Osteoblast (primary cell): Measurements from ENCODE around the gene PELI1. TPM values are rescaled to one million over a fixed set of nuclear protein-coding genes. Genes with fewer than 3 reads are reported as not detected.

Source experiments
- DNase-seq: peaks from one replicate; pipeline ENCODE4 v3.0.0; 2011; ENCODE audit warnings: low spot score, mixed read lengths; ENCODE audit not compliant: insufficient read length; ENCODE audit errors: missing footprints
- H2AFZ ChIP-seq: 2 replicates; pipeline ENCODE4 v1.6.0; 2011; ENCODE audit warnings: mild to moderate bottlenecking, low read length
- H3K27ac ChIP-seq: 2 replicates; pipeline ENCODE4 v1.5.1; 2011; ENCODE audit warnings: mild to moderate bottlenecking, low read depth, low read length, moderate library complexity
- H3K27me3 ChIP-seq: 2 replicates; pipeline ENCODE4 v1.6.0; 2012; ENCODE audit warnings: mild to moderate bottlenecking, control low read depth, inconsistent platforms, low read length, moderate library complexity; ENCODE audit not compliant: insufficient read depth
- H3K36me3 ChIP-seq: 2 replicates; pipeline ENCODE4 v1.5.1; 2011; ENCODE audit warnings: mild to moderate bottlenecking, low read length, control low read depth, moderate library complexity; ENCODE audit not compliant: insufficient read depth
- H3K4me1 ChIP-seq: 2 replicates; pipeline ENCODE4 v1.5.1; 2011; ENCODE audit warnings: mild to moderate bottlenecking, low read length, control low read depth, moderate library complexity; ENCODE audit not compliant: insufficient read depth
- H3K4me2 ChIP-seq: 2 replicates; pipeline ENCODE4 v1.6.0; 2011; ENCODE audit warnings: mild to moderate bottlenecking, low read length; ENCODE audit not compliant: insufficient read depth
- H3K4me3 ChIP-seq: fragments of 200-600 bp; sonication (generic); 3 replicates; pipeline ENCODE4 v1.5.1; 2012; ENCODE audit warnings: mild to moderate bottlenecking, low read length, inconsistent platforms; ENCODE audit not compliant: insufficient read depth
- H3K79me2 ChIP-seq: 2 replicates; pipeline ENCODE4 v1.6.0; 2012; ENCODE audit warnings: mild to moderate bottlenecking, low read length, control low read depth, inconsistent platforms; ENCODE audit not compliant: insufficient read depth
- H3K9me3 ChIP-seq: 2 replicates; pipeline ENCODE4 v1.5.1; 2011; ENCODE audit warnings: low read depth, low read length, control low read depth
- H4K20me1 ChIP-seq: 2 replicates; pipeline ENCODE4 v1.6.0; 2012; ENCODE audit warnings: mild to moderate bottlenecking, low read length, control low read depth; ENCODE audit not compliant: insufficient read depth
- total RNA-seq: library from RNA; depleted of rRNA; stranded (reverse); fragments of >200 nt; gene quantifications from 2 replicates; pipeline ENCODE4 v1.2.3, GENCODE V29; 2012
- TF ChIP-seq, protein P1 (sequence below): IDR thresholded peaks from 2 replicates; pipeline ENCODE4 v1.5.1; 2011; ENCODE audit warnings: mild to moderate bottlenecking, low read depth, low read length, moderate library complexity; ENCODE audit errors: extremely low read depth

Gene PELI1
- total RNA-seq, 1 donor, result 5.1 TPM

DNA sequence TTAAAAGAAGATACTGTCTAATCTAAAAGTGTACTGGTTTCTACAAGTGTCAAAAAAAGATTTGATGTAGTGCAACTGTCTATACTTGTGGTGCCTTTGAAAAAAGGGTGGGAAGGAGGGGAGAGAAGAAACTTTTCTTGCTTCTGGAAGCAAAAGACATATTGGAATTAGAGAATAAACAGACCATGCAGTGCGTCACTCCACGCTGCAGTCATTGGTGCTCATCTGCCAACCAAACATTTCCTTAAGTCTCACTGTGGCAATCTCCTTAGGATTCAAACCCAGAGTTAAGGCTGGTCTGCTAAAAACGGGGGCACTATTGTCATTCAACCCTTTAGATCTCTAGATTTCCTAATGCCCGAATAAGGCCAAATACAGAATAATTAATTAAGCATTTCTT is 50.9 kb downstream of the PELI1 start:
- Histone ChIP-seq H2AFZ (no peak overlapping the region), H3K4me1 (no peaks in the 10 kb centered on the region), H3K4me2 (no peak overlapping the region), H3K4me3 (no peak overlapping the region), H3K9me3 (no peaks in the 10 kb centered on the region), H3K27me3 (no peaks in the 10 kb centered on the region), H3K36me3 (peaks cover 9% of the 10 kb centered on the region), H3K79me2 (no peaks in the 10 kb centered on the region), H3K27ac (no peak overlapping the region), H4K20me1 (no peaks in the 10 kb centered on the region)
- TF ChIP-seq, protein P1, sequence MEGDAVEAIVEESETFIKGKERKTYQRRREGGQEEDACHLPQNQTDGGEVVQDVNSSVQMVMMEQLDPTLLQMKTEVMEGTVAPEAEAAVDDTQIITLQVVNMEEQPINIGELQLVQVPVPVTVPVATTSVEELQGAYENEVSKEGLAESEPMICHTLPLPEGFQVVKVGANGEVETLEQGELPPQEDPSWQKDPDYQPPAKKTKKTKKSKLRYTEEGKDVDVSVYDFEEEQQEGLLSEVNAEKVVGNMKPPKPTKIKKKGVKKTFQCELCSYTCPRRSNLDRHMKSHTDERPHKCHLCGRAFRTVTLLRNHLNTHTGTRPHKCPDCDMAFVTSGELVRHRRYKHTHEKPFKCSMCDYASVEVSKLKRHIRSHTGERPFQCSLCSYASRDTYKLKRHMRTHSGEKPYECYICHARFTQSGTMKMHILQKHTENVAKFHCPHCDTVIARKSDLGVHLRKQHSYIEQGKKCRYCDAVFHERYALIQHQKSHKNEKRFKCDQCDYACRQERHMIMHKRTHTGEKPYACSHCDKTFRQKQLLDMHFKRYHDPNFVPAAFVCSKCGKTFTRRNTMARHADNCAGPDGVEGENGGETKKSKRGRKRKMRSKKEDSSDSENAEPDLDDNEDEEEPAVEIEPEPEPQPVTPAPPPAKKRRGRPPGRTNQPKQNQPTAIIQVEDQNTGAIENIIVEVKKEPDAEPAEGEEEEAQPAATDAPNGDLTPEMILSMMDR, result no peak
- DNase-seq, result no peak

DNA sequence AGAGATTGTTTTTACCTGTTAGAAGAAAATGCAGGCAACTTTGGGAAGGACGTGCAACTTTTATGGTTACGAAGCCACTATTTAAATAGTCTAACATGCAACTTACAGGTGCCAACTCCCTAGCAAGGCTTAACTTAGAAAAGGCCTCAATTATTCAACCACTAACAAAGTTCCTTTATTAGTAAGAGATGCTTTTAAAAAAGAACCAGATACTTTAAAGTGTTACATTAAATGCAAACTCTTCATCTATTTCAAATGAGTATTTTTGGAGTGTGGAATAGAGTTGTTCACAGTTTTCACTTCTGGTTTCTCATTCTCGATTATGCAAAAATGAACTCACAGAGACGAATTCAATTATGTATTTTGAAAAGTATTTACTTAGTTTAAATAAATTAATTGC is 51.7 kb downstream of the PELI1 start:
- Histone ChIP-seq H2AFZ (no peak overlapping the region), H3K4me2 (no peak overlapping the region), H3K27ac (no peak overlapping the region), H3K27me3 (no peaks in the 10 kb centered on the region), H4K20me1 (no peaks in the 10 kb centered on the region), H3K4me3 (no peak overlapping the region), H3K79me2 (no peaks in the 10 kb centered on the region), H3K36me3 (peaks cover 9% of the 10 kb centered on the region), H3K9me3 (no peaks in the 10 kb centered on the region), H3K4me1 (no peaks in the 10 kb centered on the region)
- TF ChIP-seq, protein P1, result no peak
- no peak for DNase-seq

DNA sequence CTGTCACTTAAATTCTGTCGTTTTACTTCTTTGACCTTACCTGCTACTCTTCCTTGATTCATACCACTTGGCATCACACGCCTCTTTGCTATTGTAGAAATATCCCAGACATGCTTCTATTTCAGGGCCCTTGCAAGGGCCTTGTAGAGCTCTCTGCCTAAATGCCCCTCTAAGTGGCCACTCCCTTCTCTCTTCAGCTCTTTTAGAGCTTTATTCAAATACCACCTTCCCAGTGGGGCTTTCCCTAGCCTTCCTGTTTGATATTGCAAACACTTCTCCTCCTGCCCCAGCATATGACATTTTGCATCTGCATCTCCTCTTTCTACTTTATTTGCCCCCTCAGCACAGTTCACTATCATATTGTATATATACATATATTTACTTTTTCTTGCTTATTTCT is 54.0 kb downstream of the PELI1 start:
- Histone ChIP-seq H3K4me2 (no peak overlapping the region), H3K9me3 (no peaks in the 10 kb centered on the region), H3K27ac (no peak overlapping the region), H3K4me3 (no peak overlapping the region), H4K20me1 (no peaks in the 10 kb centered on the region), H3K4me1 (no peaks in the 10 kb centered on the region), H3K36me3 (no peaks in the 10 kb centered on the region), H3K27me3 (no peaks in the 10 kb centered on the region), H2AFZ (no peak overlapping the region), H3K79me2 (no peaks in the 10 kb centered on the region)
- DNase-seq, result no peak
- TF ChIP-seq, protein P1, result no peak

DNA sequence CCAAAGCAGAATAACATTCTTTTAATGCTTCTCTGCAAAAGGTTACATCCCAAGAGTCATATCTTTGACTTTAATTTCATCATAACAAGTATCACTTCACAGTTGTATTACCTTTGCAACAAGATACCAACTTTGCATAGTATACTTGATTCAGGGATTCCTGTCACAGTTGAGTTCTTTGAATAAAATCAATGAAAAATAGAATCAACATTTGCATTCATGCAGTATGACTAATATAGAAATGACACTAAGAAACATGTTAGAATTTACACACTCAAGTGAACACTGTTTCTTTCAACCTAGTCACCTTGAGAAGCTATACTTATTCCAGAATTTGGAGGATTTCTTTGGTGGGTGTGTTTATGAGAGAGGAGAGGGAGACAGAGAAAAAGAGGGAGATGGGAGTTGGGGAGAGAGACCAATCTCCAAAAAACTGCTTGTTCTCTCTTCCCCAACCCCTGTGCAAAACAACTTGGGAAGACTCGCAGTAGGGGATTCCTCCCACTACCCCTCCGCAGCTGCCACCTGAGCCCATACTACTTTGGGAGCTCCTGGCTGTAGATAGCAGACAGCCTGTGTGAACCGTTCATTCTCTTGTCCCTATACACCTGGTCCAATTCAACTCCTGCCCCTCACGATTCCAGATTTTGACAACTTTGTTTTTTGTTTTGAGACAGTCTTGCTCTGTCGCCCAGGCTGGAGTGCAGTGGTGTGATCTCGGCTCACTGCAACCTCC is 57.7 kb downstream of the PELI1 start:
- Histone ChIP-seq H3K9me3 (no peaks in the 10 kb centered on the region), H3K36me3 (no peaks in the 10 kb centered on the region), H3K4me3 (no peak overlapping the region), H3K79me2 (no peaks in the 10 kb centered on the region), H3K27ac (no peak overlapping the region), H3K27me3 (no peaks in the 10 kb centered on the region), H3K4me2 (no peak overlapping the region), H3K4me1 (no peaks in the 10 kb centered on the region), H4K20me1 (no peaks in the 10 kb centered on the region), H2AFZ (no peak overlapping the region)
- no peak for DNase-seq
- TF ChIP-seq, protein P1, result no peak
